ENCODE results near the gene GUK1.

The GUK1 gene

DNA sequence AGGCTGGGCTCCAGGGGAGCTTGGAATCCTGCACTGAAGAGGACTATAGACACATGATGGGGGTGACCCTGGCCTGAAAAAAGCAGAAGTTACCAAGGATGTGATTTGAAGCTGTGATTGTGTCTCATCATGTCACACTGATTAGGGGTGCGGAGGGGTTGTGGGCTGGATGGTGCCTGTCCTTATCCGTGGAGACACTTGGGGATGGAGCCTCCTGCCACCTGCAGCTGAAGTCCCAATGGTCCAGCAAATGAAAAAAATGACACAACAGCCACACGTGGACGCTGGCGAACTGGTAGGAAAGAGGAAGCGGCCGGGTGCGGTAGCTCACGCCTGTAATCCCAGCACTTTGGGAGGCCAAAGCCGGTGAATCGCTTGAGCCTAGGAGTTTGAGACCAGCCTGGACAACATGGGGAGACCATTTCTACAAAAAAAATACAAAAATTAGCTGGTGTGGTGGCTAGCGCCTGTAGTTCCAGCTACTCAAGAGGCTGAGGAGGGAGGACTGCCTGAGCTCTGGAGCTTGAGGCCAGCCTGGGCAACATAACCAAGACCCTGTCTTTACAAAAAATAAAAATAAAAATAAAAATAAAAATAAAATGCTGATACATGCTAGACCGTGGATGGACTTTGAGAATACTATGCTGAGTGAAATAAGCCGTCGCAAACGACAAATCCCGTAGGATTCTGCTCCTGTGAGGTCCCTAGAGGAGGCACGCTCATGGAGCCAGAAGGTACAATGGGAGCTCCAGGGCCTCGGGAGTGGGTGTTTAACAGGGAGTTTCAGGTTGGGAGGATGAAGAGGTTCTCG is 24.7 kb downstream of the GUK1 start:
- DNase-seq = no peak

DNA sequence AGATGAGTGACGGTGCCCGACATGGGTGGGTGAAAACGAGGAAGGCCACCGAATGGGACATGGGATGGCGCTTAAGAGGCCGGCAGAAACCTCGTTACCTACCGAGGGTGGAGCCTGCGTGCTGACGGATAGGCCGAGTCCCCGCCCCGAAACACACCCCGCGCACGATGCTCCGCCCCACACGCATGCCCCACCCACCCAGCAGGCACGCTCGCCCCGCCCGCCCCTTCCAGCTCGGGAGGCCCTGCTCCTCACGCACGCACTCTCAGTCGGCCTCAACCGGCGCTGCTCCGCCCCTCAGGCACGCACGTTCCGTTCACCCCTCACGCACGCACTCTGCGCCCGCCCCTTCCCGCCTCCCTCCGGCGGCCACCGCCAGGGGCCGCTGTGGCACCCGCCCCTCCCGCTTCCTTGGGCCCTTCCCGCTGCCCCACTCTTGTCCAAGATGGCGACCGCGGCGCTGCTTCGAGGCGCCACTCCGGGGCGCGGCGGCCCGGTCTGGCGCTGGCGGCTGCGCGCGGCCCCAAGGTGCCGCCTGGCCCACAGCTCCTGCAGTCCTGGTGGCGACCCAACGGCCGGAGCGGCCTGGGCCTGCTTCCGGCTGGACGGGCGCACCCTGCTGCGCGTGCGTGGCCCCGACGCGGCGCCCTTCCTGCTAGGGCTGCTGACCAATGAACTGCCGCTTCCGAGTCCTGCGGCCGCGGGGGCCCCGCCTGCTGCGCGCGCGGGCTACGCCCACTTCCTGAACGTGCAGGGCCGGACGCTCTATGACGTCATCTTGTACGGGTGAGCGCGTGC is 25.5 kb downstream of the GUK1 start, which contains the start of gene IBA57:
TSS of gene IBA57 (plus strand) at position 433 of the 798 bp plus-strand sequence. CDS start at position 446, 13 bp downstream.
- peak; percentile 99 for DNase-seq

DNA sequence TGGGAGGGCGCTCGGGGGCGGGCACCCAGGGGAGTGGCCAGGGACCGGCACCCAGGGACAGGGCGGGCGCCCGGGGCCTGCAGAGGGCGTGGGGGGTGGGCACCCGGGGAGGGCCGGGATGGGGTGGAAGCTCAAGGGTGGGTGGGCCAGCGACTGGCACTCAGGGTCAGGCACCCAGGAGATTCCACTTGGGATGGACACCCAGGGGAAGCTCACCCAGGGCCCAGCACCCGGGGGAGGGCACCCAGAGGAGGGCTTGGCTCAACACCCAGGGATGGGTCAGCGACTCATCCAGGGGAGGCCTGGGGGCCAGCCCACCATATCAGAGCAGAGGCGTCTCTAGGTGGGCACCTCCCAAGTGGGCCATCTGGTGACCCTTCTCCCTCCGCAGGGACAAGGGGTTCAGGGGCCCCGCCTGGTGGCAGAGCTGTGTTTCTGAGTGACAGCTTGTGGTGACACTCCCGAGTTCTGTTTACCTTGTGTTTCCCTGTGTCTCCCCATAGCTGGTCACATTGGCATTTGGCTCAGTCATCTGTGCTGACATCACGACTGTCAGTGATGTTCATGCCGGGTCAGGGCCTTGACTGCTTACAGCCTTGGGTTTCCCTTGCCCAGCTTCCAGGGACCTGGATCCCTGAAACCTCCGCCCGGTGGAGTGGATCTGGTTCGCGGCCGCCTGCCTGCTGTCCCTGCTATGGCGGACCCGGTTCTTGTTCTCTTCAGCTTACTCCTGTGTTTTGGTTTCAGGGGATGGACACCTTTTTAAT is 26.3 kb downstream of the GUK1 start:
- peak; percentile 80 for DNase-seq

DNA sequence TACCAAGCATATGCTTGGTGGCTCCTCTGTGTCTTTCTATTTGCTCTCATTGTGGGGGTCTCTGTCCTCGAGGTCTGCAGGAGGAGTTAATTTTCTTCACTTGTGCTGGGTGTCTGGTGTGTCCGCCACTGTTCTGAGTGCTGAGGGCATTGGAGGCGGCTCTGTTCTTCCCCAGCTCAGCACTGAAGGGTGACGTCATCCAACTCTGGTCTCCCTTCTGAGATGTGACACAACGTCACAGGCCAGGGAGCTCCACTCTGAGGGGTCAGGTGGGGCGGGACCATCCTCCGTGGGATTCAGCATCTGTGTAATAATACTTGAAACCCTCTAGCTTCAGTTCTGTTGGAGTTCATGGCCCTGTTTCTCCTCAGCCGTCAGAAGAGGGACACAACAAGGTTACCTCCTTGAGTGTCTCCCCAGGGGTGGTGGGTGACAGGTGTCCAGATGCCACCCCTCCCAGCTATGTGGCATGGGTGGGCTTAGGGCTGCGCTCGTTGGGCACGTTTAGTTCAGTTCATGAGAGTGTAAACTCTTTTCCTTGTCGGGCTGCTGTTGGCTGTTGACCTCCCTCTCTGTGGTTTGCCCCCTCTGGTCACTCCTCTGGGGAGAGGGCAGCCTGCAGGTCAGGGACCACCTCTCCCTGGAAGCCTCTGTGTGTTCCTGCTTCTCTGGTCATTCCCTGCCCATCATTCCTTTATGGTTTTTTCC is 28.6 kb downstream of the GUK1 start:
- DNase-seq = no peak

DNA sequence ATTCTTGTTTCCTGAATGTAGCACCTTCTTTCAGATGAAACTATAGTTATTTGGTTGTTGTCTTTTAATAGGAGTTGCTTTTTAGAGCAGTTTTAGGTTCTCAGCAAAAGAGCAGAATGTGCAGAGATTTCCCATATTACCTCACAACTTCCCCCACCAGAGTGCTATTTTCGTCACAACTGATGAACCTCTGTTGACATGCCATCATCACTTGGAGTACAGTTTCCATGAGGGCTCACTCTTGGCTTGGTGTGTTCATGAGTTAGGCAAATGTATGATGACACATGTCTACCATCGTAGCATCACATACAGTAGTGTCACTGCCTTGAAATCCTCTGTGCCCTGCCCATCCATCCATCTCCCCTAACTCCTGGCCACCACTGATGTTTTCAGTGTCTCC is 29.3 kb downstream of the GUK1 start:
- DNase-seq = no peak

DNA sequence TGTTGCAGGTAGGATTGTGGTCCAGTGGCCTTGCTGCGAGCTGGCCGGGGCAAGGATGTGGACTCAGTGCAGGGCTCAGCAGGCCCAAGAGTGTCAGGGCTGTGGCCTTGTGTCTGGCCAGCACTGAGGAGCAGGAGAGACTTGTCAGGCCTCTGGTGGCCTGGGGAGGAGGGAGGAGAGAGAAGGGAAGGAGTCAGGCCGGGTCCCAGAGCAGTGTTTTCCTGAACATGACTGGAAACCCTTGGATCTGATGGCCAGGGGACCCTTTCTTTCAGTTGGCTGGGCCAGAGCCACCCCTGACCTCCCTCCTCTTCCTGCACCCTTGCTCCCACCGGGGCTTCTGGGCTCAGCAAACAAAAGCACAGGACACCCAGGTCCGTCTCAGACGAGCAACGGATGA is 30.6 kb downstream of the GUK1 start:
- DNase-seq = peak; percentile 45

DNA sequence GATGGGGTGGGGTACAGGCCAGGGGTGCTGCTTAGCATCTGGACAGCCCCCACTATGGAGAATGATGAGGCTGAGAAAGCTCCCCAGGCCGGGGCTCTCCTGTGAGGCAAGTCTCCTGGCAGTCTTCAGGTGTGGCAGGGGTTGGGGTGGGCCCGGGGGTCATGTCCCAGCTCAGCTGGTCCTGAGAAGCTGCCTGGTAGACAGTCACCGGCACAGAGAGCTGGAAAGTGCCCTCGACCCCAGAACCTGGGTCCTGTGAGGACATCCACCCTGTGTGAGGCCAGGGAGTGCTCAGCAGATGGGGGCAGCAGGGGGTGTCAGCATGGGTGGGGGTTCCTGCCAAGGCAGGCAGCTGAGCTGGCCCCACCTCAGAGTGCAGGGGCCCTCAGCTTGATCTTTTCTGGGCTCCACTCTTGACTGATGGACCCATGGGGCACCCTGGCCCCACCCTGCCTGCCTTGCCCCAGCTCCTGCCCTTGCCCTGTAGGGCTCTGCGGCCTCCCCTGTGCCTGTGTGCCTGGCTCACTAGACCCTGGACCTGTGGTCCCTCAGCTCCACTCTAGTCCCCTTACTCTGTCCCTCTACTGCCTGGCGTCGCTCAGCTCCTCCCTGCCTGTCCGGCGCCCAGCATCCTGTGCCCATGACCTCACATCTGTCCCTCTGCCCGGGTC is 31.3 kb downstream of the GUK1 start:
- DNase-seq = peak; percentile 47

DNA sequence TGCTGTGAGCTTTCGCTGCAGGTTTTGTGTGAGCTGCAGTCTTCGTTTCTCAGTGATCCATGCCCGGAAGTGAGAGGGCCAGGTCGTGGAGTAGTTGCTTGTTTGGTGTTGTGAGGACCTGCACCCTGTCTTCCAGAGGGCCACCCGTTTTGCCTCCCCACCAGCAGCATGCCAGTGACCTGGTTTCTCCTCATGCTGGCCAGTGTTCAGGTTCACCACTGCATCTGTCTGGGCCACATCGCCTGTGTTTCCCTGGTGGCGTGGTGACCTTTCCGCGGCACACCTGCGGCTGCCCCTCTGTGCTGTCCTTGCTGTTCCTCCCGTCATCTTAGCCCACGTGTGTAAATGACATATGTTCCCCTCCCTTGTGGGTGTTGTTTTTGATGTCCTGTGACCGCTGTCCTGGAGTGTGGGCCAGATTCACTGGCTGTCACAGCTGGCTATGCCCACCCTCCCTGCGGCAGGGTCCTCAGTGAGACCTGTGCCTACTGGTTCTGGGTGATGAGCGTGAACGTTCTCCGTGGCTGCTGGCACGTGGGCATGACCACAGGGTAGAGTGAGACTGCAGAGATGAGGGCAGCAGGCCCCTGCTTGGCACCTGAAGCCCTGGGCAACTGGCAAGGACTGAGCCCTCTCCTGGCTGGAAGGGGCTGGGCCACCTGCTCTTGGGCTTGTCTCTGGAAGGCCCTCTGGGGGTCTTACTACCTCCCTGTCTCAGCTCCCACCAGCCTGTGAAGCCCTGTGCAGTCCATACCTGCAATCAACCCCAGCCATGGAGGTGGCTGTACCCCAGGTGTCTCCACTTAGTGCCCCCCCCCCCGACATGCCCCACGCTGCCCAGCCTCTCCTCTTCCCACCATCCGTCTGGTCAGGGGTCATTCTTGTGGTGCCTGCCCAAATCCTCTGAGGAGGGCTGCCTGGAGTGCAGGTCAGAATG is 32.8 kb downstream of the GUK1 start:
- DNase-seq = peak; percentile 44

DNA sequence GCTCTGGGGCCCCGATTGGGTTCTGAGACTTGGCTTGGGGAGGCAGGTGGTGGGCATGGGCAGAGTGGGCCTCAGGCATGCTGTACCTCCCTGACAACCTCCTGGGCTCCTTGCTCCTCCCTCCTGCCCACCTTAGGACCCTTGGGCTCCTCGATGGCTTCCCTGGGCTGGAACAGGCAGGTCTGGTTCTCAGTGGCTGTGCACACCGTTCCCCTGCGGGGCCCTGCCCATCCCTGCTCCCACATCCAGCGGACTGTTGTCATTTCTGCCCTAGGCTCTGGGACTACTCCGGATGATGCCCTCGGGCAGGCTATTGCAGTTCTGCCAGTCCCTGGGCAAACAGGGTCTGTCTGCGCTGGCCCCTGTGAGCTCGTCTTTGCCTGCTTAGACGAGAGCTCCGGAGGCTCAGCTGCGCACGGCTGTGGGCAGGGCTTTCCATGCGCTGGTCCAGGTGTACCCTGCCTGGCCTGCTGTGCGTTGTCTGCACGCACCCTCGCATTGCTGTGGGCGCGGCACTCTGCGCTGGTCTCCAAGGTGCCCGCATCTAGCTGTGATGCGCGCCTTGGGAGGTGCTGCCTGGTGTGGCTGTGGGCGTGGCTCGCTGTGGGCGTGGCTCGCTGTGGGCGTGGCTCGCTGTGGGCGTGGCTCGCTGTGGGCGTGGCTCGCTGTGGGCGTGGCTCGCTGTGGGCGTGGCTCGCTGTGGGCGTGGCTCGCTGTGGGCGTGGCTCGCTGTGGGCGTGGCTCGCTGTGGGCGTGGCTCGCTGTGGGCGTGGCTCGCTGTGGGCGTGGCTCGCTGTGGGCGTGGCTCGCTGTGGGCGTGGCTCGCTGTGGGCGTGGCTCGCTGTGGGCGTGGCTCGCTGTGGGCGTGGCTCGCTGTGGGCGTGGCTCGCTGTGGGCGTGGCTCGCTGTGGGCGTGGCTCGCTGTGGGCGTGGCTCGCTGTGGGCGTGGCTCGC is 33.7 kb downstream of the GUK1 start:
- DNase-seq = peak; percentile 82

DNA sequence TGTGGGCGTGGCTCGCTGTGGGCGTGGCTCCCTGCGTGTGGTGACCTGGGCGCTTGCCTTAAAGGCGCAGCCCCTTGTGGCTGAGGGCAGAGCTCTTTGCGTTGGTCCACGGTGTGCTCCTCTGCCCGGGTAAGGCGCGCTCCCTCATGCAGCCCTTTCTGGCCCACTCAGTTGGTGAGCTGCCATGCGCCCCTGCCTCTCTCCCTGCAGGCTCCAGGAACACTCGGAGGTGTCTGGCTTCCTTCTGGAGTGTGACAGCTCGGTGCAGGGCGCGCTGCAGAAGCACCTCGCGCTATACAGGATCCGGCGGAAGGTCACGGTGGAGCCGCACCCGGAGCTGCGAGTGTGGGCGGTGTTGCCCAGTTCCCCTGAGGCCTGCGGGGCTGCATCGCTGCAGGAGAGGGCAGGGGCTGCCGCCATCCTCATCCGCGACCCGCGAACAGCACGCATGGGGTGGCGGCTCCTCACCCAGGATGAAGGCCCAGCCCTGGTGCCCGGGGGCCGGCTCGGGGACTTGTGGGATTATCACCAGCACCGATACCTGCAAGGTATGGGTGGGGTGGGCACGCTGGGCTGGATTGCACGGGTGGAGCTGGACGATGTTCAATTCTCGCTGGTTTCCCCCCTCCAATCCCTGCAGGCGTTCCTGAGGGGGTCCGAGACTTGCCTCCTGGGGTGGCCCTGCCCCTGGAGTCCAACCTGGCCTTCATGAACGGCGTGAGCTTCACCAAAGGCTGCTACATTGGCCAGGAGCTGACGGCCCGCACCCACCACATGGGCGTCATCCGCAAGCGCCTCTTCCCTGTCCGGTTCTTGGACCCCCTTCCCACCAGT is 34.6 kb downstream of the GUK1 start:
- DNase-seq = peak; percentile 84

DNA sequence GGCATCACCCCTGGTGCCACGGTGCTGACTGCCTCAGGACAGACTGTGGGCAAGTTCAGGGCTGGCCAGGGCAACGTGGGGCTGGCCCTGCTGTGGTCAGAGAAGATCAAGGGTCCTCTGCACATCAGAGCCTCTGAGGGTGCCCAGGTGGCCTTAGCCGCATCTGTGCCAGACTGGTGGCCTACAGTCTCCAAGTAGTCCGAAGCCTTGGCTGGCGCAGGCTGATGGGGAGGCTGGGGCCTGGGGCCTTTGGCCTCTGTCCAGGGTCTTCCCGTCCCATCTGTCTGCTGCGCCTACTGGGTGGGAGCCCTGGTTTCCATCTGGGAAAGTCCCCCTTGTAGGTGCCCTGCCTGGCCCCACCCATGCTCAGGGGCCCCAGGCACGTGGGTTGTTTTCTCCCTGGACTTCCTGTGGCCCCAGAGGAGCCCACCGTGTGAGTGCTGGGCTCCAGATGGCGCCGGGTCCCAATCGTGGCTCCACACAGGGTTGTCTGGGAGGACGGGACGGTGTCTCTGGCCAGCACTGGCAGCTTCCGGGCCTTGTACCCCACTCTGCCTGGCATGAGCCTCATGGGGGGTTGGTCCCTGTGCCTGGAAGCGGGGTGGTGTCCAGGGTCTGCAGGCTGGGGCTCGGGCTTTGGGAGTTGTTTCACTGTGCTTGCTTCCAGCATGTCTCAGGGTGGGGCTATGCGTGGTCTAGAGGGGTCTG is 35.4 kb downstream of the GUK1 start:
- no peak for DNase-seq

DNA sequence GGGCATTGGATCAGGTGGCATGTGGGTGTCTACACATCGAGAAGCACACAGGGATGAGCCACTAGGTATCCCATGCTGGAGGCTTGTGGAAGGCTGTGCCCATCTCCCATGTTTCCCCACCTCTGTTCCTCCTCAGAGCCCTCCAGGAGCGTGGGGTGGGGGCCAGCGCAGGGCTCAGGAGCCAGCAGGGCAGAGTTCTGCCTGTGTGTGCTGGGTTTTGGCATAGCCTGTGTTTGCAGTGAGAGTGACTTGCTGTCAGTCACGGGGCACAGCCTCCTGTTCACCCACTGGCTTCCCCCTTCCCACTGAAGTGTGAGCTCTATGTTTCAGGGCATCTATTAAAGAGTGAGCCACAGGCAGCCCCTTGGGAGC is 35.9 kb downstream of the GUK1 start:
- DNase-seq = no peak

DNA sequence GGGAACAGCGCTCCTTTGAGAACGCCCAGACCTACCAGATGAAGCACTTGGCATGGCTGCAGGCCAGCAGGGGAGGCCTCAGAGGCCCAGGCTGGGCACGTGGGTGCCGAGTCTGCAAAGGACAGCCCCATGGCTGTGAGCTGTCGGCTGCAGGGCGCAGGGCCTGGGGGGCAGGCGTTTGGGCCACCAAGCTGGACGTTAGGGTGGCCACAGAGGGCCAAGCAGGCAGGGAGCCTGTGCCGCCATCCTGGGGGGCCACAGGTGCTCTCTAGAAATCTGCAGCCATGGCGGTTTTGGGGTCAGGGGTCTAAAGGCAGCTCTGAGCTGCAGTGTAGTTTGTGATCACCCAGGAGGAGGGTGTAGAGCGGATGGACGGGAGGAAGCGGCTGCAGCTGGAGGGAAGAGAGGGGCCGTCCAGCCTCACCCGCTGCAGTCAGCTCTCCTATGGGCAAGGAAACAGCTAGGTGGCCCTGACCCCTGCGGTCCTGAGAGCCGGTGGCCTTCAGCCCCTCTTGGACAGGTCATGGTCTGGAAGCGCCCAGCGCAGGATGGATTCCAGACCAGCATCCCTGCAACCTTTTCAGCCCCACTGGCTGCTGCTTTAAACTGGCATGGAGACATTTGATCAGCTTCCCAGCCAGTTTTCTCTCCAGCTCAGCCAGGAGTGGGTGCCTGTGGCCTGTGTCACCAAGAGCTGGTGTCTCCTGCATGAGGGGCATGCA is 36.5 kb downstream of the GUK1 start:
- DNase-seq = no peak

DNA sequence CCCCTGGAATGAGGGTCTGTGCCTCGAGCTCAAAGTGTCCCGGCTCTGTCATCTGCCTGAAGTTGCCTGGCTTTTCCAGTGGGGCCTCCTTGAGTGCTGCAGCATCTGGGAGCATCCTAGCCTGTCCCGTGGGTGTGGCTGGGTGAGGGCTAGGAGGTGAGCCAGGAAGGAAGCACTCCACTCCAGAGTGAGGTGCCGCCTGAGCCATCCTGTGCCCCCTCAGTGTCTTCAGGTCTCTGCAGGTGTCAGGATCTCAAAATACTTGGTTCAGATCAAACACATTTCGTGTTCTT is 37.0 kb downstream of the GUK1 start:
- DNase-seq = no peak

DNA sequence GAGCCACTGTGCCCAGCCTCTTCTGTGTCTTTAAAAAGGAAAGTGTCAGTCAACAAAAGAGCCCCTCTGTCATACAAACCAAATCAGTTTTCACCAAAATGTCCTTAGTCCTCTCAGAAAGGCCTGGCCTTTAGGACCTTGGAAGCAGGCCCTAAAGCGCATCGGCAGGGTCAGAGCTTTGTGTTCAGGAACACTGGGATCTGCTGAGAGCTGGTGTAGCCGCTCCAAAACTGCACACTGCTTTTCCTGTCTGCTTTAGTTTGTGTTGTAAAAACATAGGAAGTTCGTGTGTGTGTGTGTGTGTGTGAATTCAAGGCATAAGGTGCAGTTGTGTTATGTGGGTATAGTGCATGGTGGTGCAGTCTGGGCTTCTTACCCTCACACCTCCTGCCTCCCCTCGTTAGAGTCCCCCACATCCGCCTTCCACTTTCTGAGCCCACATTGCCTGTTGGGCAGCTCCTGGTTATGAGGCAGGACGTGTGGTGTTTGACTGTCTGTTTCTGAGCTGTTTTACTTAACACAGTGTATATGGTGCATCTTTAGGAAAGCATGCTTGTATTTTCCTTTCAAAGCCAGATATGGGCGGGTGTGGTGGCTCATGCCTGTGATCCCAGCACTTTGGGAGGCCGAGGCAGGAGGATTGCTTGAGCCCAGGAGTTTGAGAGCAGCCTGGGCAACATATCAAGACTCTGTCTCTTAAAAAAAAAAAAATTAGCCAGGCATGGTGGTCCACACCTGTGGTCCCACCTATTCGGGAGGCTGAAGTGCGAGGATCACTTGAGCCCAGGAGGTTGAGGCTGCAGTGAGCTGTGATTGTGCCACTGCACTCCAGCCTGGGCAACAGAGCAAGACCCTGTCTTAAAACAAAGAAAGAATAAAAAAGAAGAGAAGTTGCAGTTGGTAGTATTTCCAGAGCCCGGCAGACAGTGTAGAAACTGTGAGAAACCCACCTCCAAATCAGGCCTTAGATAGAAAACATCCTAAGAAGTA is 37.9 kb downstream of the GUK1 start:
- DNase-seq = no peak
